HepG2 (cell line): ENCODE results near the gene COL9A3. TPM values are rescaled to one million over a fixed set of nuclear protein-coding genes. Genes with fewer than 3 reads are reported as not detected.
A peak's percentile ranks its signal among the peaks of the same experiment; 100 is the strongest.

Source experiments
- ATAC-seq: fragments of 200-7000 bp; cut with Tn5 transposase; 3 replicates; pipeline ENCODE4 v1.9.1; 2020; ENCODE audit warnings: mild to moderate bottlenecking, moderate library complexity
- BruUV-seq: library from RNA; stranded (reverse); fragments of 400-500 nt; replicated peaks from 2 replicates; lab custom pipeline; 2021; lab: Mats Ljungman, UMichigan
- CTCF ChIA-PET: fragments of 300-600 bp; formaldehyde crosslinking; extraction: SDS; loops from one replicate; lab custom pipeline; 2021; ENCODE audit warnings: low total read pairs, inconsistent platforms, low intra/inter-chr PET ratio; lab: Yijun Ruan, JAX
- POLR2A ChIA-PET: fragments of 350-600 bp; sonication (Branson Sonifier 250); formaldehyde crosslinking; loops from one replicate; lab custom pipeline; 2020; ENCODE audit warnings: antibody characterized with exemption, inconsistent platforms; lab: Yijun Ruan, JAX
- DNase-seq: peaks from one replicate; pipeline ENCODE4 v3.0.0-alpha.2; 2015; ENCODE audit warnings: low spot score
- FAIRE-seq: peaks from 3 replicates; lab custom pipeline; 2011; peaks lifted over from hg19 to GRCh38; lab: Jason Lieb, UNC
- H2AFZ ChIP-seq: one replicate; pipeline ENCODE4 v1.6.1; 2011; ENCODE audit warnings: low read length, inconsistent platforms
- H3K27ac ChIP-seq: fragments of 300-600 bp; 3 replicates; pipeline ENCODE4 v1.8.0; 2011; ENCODE audit warnings: mixed run types, mild to moderate bottlenecking, mixed read lengths, low read length, inconsistent platforms; ENCODE audit not compliant: insufficient read depth; ENCODE audit errors: extremely low read length
- H3K27me3 ChIP-seq, 2 experiments: fragments of 200-600 bp in 1 of 2; 2 replicates in 1 of 2; 3 replicates in 1 of 2; pipeline versions ENCODE4 v1.6.0 to v1.8.0; 2011; ENCODE audit warnings: low read length in 2 of 2, mild to moderate bottlenecking in 2 of 2, moderate library complexity in 2 of 2, inconsistent platforms in 1 of 2; ENCODE audit not compliant: insufficient read depth in 2 of 2, control insufficient read depth in 1 of 2
- H3K36me3 ChIP-seq, 2 experiments: fragments of 200-600 bp in 1 of 2; replicated peaks in 1 of 2; 2 replicates in 1 of 2; 3 replicates in 1 of 2; pipeline versions ENCODE4 v1.5.1 to v1.8.0; 2011; ENCODE audit warnings: low read length in 2 of 2, inconsistent platforms in 1 of 2; ENCODE audit not compliant: insufficient read depth in 2 of 2, control insufficient read depth in 1 of 2
- H3K4me1 ChIP-seq: 2 replicates; pipeline ENCODE4 v1.5.1; 2012; ENCODE audit warnings: low read length, inconsistent platforms; ENCODE audit not compliant: insufficient read depth
- H3K4me2 ChIP-seq: 2 replicates; pipeline ENCODE4 v1.6.0; 2011; ENCODE audit warnings: low read depth, low read length, inconsistent platforms
- H3K4me3 ChIP-seq, 3 experiments: fragments of 200-600 bp in 1 of 3; sonication (generic), shearing (Covaris generic) in 1 of 3; replicated peaks in 1 of 3; 2 replicates each; pipeline ENCODE4 v1.5.1; 2011 to 2016; ENCODE audit warnings: low read length in 3 of 3, inconsistent platforms in 2 of 3, low read depth in 2 of 3, mild to moderate bottlenecking in 2 of 3, control low read depth in 1 of 3, mixed read lengths in 1 of 3; ENCODE audit not compliant: insufficient read depth in 1 of 3
- H3K79me2 ChIP-seq: one replicate; pipeline ENCODE4 v1.6.1; 2011; ENCODE audit warnings: low read length, inconsistent platforms; ENCODE audit not compliant: insufficient read depth
- H3K9ac ChIP-seq: 2 replicates; pipeline ENCODE4 v1.6.0; 2011; ENCODE audit warnings: mild to moderate bottlenecking, low read depth, low read length, inconsistent platforms; ENCODE audit not compliant: insufficient read depth
- H3K9me3 ChIP-seq: 2 replicates; pipeline ENCODE4 v1.5.1; 2012; ENCODE audit warnings: mild to moderate bottlenecking, low read length
- H4K20me1 ChIP-seq: 2 replicates; pipeline ENCODE4 v1.6.0; 2011; ENCODE audit warnings: inconsistent platforms, mild to moderate bottlenecking, low read length, moderate library complexity; ENCODE audit not compliant: insufficient read depth
- AGO2 ChIP-seq: fragments of 200-400 bp; formaldehyde crosslinking; optimal IDR thresholded peaks from 2 replicates; pipeline ENCODE3; 2017; ENCODE audit warnings: mild to moderate bottlenecking, low read depth, low read length, moderate library complexity
- KLF16 ChIP-seq, 2 experiments: sonication (generic) in 1 of 2; formaldehyde crosslinking in 1 of 2; IDR thresholded peaks; 2 replicates each; pipeline versions ENCODE4 v1.6.1 to v1.8.0; 2016 to 2023; ENCODE audit warnings: missing genetic modification reagents in 2 of 2, missing compliant biosample characterization in 1 of 2
- MNT ChIP-seq: fragments of 450-650 bp; IDR thresholded peaks from 2 replicates; pipeline ENCODE4 v1.6.1; 2016
- STAG1 ChIP-seq: sonication (generic); formaldehyde crosslinking; IDR thresholded peaks from 2 replicates; pipeline ENCODE4 v1.4.0; 2020; ENCODE audit warnings: missing genetic modification reagents
- TEAD2 ChIP-seq: sonication (generic); formaldehyde crosslinking; IDR thresholded peaks from 2 replicates; pipeline ENCODE4 v1.9.0; 2021; ENCODE audit warnings: missing genetic modification reagents
- TOE1 ChIP-seq: sonication (generic); formaldehyde crosslinking; IDR thresholded peaks from 2 replicates; pipeline ENCODE4 v1.4.0; 2020; ENCODE audit warnings: mild to moderate bottlenecking, missing genetic modification reagents
- ZBTB10 ChIP-seq: sonication (generic); formaldehyde crosslinking; IDR thresholded peaks from 2 replicates; pipeline ENCODE4 v1.4.0; 2020; ENCODE audit warnings: missing genetic modification reagents, borderline replicate concordance
- ZNF260 ChIP-seq: sonication (generic); formaldehyde crosslinking; IDR thresholded peaks from 2 replicates; pipeline ENCODE4 v1.4.0; 2020; ENCODE audit warnings: missing genetic modification reagents, low read depth, mild to moderate bottlenecking, borderline replicate concordance
- ZNF546 ChIP-seq: sonication (generic); formaldehyde crosslinking; conservative IDR thresholded peaks from 2 replicates; pipeline ENCODE4 v1.8.1; 2023; ENCODE audit warnings: mild to moderate bottlenecking, missing genetic modification reagents
- ZNF75D ChIP-seq: sonication (generic); formaldehyde crosslinking; IDR thresholded peaks from 2 replicates; pipeline ENCODE4 v1.8.1; 2023; ENCODE audit warnings: missing genetic modification reagents, mild to moderate bottlenecking, borderline replicate concordance
- WGBS: methylation state at CpG from one replicate; pipeline ENCODE4 v1.1.6; 2017; ENCODE audit warnings: low lambda C conversion rate; 5-methylcytosine and 5-hydroxymethylcytosine counted together
- in situ Hi-C: cut with HindIII; loops from 2 replicates; pipeline ENCODE4 v1.10.0; 2017; ENCODE audit warnings: low pct_unique_long_range_greater_than_20kb; ENCODE audit not compliant: extremely low pct_ligation_motif_present
- intact Hi-C: fragments of 100-400 bp; cut with micrococcal nuclease; formaldehyde crosslinking; loops from one replicate; pipeline ENCODE4 v1.10.0; 2022; ENCODE audit not compliant: unreplicated experiment
- polyA plus RNA-seq, 8 experiments: library from polyadenylated mRNA; depleted of rRNA in 3 of 8; stranded (reverse) in 7 of 8; unstranded in 1 of 8; fragments of >200 nt; fragmentation: Illumina TruSeq in 4 of 8; extraction: Trizol in 4 of 8; gene quantifications; 2 replicates each; pipeline versions ENCODE4 v1.2.1 to v1.2.3, GENCODE V29; 2011 to 2016; ENCODE audit warnings: low read depth in 4 of 8, missing spikeins in 1 of 8, mixed read lengths in 1 of 8; ENCODE audit not compliant: insufficient read depth in 1 of 8
- total RNA-seq, 5 experiments: library from RNA; depleted of rRNA; stranded (reverse); fragments of >200 nt; fragmentation: Illumina TruSeq; extraction: Trizol; gene quantifications; 2 replicates each; pipeline ENCODE4 v1.2.3, GENCODE V29; 2016; ENCODE audit warnings: low read depth in 1 of 5

The COL9A3 gene
- total and polyA plus RNA-seq, 2 of the 13 experiments (the other 11 are each of a cell fraction or from before 2014, with no cell fraction given) = 155 to 204 TPM

DNA sequence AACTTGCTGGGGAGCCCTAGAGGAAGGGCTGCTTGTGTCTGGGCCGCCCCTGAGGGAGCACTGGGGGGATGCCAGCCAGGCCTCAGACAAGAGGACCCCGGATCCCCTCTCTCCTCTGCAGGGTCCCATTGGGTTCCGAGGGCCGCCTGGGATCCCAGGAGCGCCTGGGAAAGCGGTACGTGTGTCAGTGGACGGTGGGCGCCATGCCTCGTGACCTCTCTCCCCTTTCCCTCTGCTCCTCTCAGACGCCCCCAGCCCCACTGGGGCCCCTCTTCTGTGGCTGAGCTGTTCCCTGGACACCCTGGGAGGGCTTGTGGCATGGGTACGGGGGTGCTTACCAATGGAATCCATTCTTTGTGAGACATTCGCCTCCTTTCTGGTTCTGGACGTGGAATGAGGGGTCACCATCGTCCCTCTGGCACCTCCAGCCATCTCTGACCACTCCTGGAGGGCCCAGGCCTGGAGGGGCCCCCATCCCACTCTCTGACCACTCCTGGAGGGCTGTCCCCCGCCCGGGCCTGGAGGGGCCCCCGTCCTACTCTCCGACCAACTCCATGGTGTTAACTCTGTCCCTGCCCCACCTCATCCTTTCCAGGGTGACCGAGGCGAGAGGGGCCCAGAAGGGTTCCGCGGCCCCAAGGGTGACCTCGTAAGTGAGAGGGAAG is 9.9 kb downstream of the COL9A3 start:
- intact Hi-C loops (no loop called here), in situ Hi-C loops (no loop called here)
- H3K4me2 ChIP-seq = no peak overlapping the region
- H3K27me3 ChIP-seq = no peaks in the 10 kb centered on the region
- no peaks in the 10 kb centered on the region for H3K79me2 ChIP-seq
- 89% methylated on average over 24 of the region's 24 CpGs for WGBS
- ATAC-seq (no peak), FAIRE-seq (no peak), DNase-seq (no peak)
- H3K9me3 ChIP-seq = no peaks in the 10 kb centered on the region
- peaks cover 37% of the 10 kb centered on the region for H3K4me1 ChIP-seq
- no TSS peak for BruUV-seq
- ChIA-PET POLR2A (no interaction called here), CTCF (no interaction called here)
- no peak overlapping the region for H3K9ac ChIP-seq
- no peak overlapping the region for H3K4me3 ChIP-seq
- H2AFZ ChIP-seq = no peak overlapping the region
- H3K36me3 ChIP-seq = peaks cover 7 to 9% of the 10 kb centered on the region in 2 experiments; a peak in 3 of 5 replicates
- no peaks in the 10 kb centered on the region; the same call in 1 of the 2 replicates for H4K20me1 ChIP-seq
- H3K27ac ChIP-seq = no peak overlapping the region
- TF ChIP-seq AGO2 (peak; percentile 16), ZNF546 (CRISPR knock-in tag) (no peak), ZNF260 (CRISPR knock-in tag) (no peak), KLF16 (CRISPR knock-in tag; IDR thresholded peaks at IDR 0.05) (no peak), TEAD2 (CRISPR knock-in tag) (no peak), ZNF75D (CRISPR knock-in tag) (no peak), MNT (no peak), ZBTB10 (CRISPR knock-in tag) (no peak), TOE1 (CRISPR knock-in tag) (no peak), STAG1 (CRISPR knock-in tag) (no peak)
